GM18520 (cell line): Measurements from ENCODE around the gene RAI1.
A peak's percentile ranks its signal among the peaks of the same experiment; 100 is the strongest.
"Not testable (repeated sequence)": the region's sequence is repeated elsewhere in the genome, so short reads cannot be mapped to it uniquely, and the experiment has no call there.

Experiments
- ATAC-seq: cut with Tn5 transposase; IDR thresholded peaks from one replicate; pipeline ENCODE4 v1.9.1; 2021; ENCODE audit not compliant: unreplicated experiment

RAI1 gene, protein sequence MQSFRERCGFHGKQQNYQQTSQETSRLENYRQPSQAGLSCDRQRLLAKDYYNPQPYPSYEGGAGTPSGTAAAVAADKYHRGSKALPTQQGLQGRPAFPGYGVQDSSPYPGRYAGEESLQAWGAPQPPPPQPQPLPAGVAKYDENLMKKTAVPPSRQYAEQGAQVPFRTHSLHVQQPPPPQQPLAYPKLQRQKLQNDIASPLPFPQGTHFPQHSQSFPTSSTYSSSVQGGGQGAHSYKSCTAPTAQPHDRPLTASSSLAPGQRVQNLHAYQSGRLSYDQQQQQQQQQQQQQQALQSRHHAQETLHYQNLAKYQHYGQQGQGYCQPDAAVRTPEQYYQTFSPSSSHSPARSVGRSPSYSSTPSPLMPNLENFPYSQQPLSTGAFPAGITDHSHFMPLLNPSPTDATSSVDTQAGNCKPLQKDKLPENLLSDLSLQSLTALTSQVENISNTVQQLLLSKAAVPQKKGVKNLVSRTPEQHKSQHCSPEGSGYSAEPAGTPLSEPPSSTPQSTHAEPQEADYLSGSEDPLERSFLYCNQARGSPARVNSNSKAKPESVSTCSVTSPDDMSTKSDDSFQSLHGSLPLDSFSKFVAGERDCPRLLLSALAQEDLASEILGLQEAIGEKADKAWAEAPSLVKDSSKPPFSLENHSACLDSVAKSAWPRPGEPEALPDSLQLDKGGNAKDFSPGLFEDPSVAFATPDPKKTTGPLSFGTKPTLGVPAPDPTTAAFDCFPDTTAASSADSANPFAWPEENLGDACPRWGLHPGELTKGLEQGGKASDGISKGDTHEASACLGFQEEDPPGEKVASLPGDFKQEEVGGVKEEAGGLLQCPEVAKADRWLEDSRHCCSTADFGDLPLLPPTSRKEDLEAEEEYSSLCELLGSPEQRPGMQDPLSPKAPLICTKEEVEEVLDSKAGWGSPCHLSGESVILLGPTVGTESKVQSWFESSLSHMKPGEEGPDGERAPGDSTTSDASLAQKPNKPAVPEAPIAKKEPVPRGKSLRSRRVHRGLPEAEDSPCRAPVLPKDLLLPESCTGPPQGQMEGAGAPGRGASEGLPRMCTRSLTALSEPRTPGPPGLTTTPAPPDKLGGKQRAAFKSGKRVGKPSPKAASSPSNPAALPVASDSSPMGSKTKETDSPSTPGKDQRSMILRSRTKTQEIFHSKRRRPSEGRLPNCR (N-terminal part only)

GRCh38 chr17:17681187-17681743 is at the start of gene RAI1:
Gene RAI1, plus strand, starts transcription at chr17:17681458. Its CDS starts 111,491 bp downstream, at chr17:17792949.
- ATAC-seq, result peak; percentile 39

- ATAC-seq, result not testable (repeated sequence)
Observed at GRCh38 chr17:17632690-17633089, 48.6 kb upstream of the RAI1 start.

DNA sequence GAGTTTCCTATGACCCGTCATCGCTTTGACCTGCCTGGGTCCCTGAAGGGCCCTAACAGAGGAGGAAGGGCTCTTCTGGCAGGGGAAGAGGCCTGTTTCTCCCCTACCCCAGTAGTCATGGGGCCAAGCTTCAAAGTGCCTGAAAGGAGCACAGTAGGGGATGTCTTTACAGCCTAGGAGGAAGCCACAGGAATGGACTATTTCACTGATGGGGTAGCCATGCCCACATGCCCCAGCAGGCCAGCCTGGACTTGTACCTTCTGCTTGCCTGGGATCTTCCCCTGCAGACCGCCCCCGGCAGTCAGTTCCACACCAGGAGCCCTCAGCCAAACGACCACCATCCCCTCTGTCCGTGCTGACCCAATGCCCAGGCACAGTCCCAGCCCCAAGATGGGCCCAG is 47.9 kb upstream of the RAI1 start:
- ATAC-seq, result no peak

GRCh38 chr17:17635126-17635525 is 46.1 kb upstream of the RAI1 start:
- no peak for ATAC-seq

DNA sequence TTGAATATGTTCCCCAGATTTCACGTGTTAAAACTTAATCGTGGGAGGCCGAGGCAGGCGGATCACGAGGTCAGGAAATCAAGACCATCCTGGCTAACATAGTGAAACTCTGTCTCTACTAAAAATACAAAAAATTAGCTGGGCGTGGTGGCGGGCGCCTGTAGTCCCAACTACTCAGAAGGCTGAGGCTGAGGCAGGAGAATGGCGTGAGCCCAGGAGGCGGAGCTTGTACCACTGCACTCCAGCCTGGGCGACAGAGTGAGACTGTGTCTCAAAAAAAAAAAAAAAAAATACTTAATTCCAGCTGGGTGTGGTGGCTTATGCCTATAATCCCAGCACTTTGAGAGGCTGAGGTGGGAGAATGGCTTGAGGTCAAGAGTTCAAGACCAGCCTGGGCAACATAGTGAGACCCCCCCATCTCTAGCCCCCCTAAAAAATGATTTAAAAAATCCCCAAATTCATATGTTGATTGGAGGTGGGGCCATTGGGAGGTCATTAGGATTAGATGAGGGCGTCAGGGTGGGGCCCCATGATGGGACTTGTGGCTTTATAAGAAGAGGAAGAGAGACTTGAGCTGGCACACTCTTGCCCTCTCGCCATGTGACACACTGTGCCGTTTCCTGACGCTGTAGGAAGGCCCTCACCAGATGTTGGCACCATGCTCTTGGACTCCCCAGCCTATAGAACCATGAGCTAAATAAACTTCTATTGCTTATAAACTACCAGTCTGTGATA is 45.6 kb upstream of the RAI1 start:
- not testable (repeated sequence) for ATAC-seq

DNA sequence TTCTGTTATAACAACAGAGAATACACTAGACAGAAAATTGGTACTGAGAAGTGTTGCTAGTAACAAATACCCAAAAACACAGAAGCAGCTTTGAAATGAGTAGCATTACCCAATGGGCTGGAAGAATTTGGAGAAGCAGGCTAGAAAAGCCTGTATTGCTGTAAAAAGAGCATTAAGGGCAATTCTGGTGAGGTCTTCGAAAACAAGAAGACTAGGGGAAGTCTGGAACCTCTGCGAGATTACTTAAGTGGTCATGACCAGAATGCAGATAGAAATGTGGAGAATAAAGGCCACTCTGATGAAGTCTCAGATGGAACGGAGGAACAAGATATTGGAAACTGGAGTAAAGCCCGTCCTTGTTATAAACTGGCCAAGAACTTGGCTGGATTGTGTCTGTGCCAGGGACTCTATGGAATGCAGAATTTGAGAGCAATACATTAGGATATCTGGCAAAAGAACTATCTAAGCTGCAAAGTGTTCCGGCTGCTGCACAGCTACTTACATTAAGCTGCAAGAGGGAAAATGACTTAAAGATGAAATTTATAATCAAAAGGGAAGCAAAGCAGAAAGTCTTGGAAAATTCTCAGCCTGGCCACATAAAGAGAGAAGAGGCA is 44.9 kb upstream of the RAI1 start:
- no peak for ATAC-seq

DNA sequence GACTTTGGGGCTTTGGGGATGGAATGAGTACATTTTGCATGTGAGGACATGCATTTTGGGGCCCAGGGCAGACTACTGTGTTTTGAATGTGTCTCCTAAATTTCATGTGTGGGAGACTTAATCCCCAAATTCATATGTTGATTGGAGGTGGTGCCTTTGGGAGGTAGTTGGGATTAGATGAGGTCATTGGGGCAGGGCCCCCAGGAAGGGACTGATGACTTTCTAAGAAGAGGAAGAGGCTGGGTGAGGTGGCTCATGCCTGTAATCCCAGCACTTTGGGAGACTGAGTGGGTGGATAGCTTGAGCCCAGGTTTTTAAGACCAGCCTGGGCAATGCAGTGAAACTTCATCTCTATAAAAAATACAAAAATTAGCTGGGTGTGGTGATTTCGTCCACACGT is 42.8 kb upstream of the RAI1 start:
- no peak for ATAC-seq

- not testable (repeated sequence) for ATAC-seq
Observed at GRCh38 chr17:17639661-17640270, 41.5 kb upstream of the RAI1 start.

- ATAC-seq, result no peak
Observed at GRCh38 chr17:17641621-17642409, 39.4 kb upstream of the RAI1 start.

GRCh38 chr17:17645148-17645547 is 36.1 kb upstream of the RAI1 start:
- not testable (repeated sequence) for ATAC-seq

GRCh38 chr17:17645961-17646360 is 35.3 kb upstream of the RAI1 start:
- no peak for ATAC-seq

DNA sequence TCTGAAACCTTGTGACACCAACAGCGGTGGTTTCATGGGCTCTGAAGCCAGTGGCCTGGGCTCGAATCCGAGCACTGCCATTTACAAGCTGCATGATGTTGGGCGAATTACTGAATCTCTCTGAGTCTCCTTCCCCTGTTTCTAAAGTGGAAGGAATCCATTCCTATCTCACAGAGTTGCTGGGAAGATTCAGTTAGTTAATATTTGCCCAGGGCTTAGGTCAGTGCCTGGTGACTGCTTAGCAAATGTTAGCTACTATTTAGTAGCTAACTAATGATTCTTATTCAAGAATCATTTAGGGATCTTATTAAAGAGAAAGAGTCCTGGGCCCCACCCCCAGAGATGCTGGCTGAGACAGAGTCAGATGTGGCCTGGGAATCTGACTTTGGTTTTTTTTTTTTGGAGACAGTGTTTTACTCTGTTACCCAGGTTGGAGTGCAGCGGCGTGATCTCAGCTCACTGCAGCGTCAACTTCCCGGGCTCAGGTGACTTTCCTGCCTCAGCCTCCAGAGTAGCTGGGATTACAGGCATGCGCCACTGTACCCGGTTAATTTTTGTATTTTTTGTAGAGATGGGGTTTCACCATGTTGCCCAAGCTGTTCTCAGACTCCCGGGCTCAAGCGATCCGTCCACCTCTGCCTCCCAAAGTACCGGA is 33.6 kb upstream of the RAI1 start:
- ATAC-seq, result no peak

DNA sequence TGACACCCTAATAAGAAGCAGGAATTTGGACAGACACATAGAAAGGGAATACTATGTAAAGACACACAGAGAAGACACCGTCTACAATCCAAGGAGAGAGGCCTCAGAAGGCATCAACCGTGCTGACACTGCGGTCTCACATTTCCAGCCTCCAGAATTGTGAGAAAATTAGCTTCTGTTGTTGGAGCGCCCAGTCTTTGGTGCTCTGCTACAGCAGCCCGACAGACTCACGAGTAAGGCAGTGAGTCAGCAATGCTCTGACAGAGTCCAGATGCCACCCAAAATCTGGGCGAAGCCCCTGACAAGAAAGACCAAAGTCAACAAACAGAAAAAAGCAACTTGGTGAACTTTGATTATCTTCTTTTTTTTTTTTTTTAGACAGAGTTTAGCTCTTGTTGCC is 32.5 kb upstream of the RAI1 start:
- no peak for ATAC-seq

DNA sequence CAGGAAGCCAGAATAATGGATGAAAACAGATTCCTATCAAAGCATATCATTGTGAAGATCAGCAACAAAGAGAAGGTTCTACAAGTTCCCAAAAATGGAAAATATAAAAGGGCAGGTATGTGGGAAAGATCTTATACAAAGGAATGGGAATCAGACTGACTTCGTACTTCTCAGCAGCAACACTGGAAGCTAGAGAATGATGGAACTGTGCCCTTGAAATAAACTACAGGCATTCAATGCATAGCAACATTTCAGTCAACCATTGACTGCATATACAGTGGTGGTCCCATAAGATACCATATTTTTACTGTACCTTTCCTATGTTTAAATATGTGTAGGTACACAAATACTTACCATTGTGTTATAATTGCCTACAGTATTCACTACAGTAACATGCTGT is 30.3 kb upstream of the RAI1 start:
- no peak for ATAC-seq

- no peak for ATAC-seq
Observed at GRCh38 chr17:17653343-17653742, 27.9 kb upstream of the RAI1 start.

DNA sequence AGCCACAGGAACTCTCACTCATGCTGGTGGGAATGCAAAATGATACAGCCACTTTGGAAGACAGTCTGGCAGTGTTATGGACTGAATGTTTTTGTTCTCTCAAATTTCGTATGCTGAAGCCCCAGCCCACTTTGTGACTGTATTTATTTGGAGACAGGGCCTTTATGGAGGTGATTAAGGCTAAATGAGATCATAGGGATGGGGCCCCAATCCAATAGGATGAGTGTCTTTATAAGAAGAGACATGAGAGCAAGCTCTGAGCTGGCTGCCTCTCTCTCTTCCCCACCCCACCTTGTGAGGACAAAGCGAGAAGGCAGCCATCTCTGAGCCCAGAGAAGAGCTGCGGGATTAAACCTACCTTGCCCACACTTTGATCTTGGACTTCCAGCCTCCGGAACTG is 21.9 kb upstream of the RAI1 start:
- ATAC-seq, result no peak

DNA sequence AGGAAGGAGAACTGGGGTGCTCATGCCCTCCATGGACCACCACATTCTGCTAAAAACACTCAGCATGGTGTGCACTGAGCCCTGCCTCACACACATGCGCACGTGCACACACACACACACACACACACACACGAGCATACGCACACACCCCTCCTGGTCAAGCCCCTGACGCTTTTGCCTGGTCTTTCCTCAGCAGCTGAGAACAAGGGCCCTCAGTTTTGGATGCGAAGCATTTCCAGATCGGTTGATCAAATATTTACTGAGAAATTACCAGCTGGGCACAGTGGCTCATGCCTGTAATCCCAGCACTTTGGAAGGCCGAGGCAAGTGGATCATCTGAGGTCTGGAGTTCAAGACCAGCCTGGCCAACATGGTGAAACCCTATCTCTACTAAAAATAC is 20.1 kb upstream of the RAI1 start:
- ATAC-seq, result no peak

DNA sequence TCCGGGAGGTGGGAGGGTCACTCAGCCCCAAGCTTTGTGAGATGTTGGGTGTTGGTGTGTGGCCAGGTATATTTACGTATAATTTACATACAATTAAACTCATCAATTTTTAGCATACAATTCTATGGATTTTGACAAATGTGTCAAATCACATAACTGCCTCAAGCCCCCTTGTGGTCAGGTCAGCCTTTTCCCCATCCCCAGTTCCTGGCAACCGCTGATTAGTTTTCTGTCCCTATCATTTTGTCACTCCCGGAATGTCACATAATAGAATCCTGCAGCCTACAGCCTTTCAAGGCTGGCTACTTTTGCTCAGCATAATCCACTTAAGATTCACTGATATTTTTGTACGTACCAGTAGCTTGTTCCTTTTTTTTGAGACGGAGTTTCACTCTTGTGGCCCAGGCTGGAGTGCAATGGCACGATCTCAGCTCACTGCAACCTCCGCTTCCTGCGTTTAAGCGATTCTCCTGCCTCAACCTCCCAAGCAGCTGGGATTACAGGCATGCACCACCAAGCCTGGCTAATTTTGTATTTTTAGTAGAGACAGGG is 19.3 kb upstream of the RAI1 start:
- ATAC-seq, result no peak
